Activated T-cell treated with anti-CD3 and anti-CD28 coated beads for 4 hours (primary cell): ENCODE measurements around the gene ZBTB16.

Experiments used
- DNase-seq: peaks from one replicate; pipeline ENCODE4 v3.0.0-alpha.2; 2020

Gene ZBTB16

DNA sequence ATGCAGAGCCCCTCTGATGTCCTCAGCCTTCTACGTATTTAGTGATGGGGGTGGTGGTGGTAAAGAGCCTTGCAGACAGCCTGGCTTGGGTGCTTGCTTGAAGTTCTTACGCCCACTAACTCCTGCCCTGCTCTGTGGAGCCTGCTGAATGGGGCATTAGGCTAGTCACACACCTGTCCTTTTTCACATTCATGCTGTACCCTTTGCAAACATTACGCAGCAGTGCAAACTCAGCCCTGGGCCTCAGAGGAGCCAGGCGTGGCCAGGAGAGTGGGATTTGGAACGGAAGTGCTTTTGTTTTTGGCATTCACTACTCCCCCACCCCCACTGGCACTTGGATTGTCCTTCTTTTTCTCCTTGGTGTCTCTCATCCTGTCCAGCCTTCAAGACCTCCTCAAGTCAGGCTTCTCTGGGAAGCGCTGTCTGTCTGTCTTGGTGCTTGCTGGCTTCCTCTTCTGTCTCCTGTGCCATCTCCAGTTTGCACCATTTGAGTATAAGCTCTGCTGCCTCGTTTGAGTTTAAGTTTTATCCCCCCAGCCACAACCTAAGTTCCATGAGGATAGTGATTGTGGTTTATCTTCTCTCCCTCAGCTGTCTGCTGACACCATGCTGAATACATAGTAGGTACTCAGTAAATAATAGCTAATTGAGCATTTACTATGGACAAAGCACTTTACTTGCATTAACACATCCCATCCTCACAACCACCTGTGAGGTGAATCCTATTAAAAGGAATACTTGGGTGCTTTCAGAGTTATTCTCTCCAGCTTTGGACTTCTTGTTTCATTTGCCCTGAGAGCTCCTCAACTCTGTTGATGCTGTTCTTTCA, 26.7 kb downstream of the ZBTB16 start:
- DNase-seq = no peak

- DNase-seq = no peak
Measured at GRCh38 chr11:114087025-114087424, 27.5 kb downstream of the ZBTB16 start.

GRCh38 chr11:114088216-114088615, 28.7 kb downstream of the ZBTB16 start:
- no peak for DNase-seq

GRCh38 chr11:114088836-114089235, 29.3 kb downstream of the ZBTB16 start:
- DNase-seq = no peak

GRCh38 chr11:114089748-114090147, 30.2 kb downstream of the ZBTB16 start:
- no peak for DNase-seq

DNA sequence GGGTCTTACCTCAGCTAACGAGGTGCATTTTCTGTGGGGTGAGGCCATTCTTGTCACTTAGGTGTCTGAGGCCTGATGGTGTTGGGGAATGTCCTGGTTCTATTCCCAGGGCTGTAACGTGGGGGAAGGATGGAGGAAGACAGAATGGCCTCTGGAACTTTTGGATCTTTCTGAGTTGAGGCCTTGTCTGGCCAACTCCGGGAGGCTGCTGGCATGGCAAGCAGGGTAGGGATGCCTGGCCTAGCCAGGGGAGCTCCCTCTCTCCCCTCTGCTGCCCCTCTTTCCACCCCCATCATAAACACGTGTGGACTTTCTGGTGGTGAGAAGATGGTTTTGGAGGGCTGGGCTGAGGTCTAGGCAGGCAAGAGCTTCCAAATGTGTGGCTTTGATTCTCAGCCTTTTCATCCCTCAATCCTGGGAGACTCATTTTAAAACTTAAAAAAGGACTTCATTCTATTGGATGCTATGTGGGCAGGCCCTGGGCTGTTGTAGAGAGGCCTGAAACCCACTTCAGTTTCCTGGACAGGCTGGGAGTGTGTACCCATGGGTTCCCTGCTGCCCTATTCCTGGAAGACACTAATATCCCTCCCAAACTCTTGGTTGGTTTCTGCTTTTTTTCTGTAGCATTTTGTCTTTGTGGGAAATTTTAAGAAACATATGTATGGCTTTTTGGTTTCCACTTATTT, 30.9 kb downstream of the ZBTB16 start:
- no peak for DNase-seq

DNA sequence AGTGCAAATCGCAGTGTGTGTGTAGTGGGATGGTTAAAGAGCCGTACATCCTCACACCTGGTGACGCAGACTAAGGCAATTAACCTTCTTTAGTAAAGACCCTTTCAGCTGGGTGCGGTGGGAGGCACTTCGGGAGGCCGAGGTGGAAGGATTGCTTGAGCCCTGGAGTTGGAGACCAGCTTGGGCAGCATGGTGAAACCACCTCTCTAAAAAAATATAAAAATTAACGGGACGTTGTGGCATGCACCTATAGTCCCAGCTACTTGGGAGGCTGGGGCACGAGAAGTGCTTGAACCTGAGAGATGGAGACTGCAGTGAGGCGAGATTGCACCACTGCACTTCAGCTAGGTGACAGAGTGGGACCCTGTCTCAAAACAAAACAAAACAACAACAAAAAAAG, 31.5 kb downstream of the ZBTB16 start:
- DNase-seq = no peak

- DNase-seq = no peak
Measured at GRCh38 chr11:114091516-114092397, 32.2 kb downstream of the ZBTB16 start.

GRCh38 chr11:114092478-114092877, 33.0 kb downstream of the ZBTB16 start:
- no peak for DNase-seq

- no peak for DNase-seq
Measured at GRCh38 chr11:114092953-114093352, 33.4 kb downstream of the ZBTB16 start.

GRCh38 chr11:114094516-114094915, 35.0 kb downstream of the ZBTB16 start:
- no peak for DNase-seq

GRCh38 chr11:114095899-114096298, 36.4 kb downstream of the ZBTB16 start:
- DNase-seq = no peak

DNA sequence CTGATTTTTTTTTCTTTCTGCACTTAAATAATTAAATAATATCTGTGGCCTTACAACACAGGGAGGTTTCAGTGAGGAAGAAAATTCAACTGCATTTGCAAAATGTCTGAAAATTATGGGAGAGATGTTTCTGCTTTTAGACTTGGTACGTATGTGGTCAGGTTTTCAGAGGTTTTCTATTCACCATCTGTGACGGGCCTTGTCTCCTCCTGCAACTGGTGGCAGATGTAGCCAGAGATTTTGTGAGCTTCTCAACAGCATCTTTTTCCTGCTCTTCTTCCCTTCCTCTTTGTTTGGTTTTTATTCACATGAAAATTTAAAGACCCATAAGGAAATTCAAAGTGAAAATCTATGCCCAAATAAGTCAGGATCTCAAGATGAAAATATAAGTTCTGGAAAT, 38.3 kb downstream of the ZBTB16 start:
- DNase-seq = no peak

- no peak for DNase-seq
Measured at GRCh38 chr11:114098927-114099326, 39.4 kb downstream of the ZBTB16 start.

GRCh38 chr11:114099392-114100178, 40.1 kb downstream of the ZBTB16 start:
- DNase-seq = no peak

DNA sequence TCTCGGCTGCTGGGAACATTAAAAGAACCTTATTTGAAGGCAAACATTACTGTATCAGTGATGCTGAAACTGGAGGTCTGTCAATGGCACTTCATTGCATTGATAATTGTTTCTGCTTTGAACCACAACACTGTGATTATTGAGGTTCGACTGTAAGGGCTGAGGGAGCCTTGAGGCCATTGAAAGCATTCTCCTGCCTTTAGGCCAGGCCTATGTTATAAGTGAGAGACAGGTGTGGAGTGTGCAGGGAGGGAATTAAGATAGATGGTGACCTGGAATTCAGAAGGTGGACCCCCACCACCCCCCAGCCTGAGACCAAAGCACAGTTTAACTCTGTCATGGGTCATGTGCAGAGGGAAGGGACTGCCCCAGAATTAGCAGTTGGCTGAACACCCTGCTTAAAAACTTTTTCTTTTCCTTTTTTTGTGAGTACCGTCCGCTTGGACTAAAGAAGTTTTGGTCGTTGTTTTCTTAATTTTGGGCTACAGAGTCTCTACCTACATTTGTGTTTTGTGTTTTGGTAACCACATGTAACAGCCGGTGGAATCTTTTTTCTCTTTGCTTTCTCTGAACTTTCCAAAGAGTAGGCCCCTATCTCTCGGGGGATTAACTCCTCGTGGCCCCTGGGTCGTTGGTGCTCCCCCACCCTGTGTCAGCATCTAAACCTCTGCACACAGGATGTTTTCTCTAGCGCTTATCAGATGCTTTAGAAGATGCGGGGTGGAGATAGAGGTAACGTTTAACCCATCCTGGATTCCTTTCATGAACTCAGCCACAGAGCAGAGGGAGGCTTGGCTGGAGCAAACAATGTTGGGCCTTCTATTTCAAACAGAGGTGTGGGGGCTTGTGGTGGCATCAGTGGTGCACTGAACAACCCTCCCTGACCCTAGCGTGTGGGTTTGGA, 43.7 kb downstream of the ZBTB16 start:
- no peak for DNase-seq

GRCh38 chr11:114105611-114106010, 46.1 kb downstream of the ZBTB16 start:
- no peak for DNase-seq

DNA sequence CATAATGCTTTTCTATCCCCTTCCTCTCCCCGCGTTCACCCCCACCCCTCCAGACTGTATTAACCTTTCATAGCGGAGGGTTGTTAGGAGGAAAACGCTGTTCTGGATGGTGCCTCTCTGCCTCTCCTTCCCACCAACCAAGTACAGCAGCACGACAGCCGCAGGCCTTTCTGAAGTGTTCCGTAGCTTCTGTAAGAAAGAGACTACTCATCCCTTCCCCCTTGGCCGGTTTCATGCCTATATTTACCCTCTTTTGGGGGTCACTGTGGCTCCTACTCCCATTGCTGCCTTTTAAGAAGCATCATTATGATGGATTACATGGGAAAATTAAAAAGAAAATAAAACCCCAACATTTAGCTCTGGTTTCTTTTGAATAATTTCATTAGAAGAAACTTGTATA, 46.5 kb downstream of the ZBTB16 start:
- DNase-seq = no peak

GRCh38 chr11:114106986-114107385, 47.5 kb downstream of the ZBTB16 start:
- no peak for DNase-seq

DNA sequence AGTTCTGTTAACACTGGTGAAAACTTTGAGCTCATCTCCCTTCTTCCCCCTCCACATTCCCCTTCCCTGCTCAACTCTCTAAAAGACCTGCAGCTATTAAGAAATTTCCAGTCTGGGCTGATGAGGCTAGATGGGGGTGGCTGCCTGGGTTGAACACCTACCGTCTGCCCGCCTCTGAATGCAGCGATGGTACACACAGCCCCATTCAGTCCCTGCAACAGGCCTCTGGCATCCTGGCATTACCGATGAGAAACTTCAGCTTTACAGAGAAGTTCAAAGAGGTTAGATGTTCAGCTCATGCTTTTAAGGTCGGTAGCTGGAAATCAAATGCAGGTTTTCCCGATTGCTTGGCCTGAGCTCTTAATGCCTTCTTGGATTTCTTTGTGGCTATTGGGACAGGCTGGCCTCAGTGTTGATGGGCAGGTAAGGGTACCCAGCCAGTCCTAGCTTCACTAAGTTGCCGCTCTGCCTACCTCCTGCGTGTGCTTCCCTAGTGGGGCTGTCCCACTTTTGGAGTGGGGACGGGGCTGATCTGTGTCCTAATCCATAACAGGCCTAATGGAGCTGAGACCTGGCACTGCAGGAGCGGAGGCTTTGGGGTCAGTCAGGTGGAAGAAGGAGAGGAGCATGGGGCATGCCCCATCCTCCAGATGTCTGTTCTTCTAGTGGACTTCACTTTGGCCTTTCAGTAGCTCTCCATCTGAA, 49.1 kb downstream of the ZBTB16 start:
- DNase-seq = no peak
